Measurements from ENCODE around the gene SPOCK1.

The SPOCK1 gene

DNA sequence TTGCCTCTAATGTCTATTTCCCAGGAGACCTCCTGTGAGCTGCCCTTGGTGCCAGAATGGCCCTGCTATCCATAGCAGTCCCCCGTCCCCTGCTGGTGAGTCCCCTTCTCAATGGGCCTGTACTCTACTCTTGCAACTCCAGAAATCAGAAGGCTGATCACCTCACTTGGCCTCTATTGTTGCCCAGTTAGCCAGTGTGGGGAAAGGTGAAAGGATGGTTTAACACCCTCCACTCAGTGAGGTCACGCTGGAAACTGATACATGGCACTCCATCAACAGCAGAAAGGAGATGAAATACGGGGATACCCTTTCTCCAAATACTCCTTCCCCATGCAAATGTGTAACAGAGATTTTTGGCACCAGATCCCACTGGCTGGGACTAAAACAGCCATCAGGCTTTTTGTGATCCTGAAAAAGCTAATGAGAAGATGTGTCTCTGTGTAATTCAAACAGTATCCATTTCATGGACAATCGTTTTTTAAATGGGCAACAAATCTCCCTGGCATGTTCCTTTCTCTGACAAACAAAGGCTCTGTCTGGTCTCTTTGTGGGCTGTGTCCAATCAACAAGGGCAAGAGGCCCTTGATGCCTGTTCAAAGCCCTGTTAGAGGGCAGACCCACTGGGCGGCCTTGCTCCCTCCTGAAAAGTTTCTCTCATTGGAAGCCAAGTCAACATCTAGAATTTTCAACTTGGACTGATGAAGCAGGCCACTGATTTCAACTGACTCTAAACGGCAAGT lies 343.7 kb downstream of the SPOCK1 start:
- TF ChIP-seq, protein P1, sequence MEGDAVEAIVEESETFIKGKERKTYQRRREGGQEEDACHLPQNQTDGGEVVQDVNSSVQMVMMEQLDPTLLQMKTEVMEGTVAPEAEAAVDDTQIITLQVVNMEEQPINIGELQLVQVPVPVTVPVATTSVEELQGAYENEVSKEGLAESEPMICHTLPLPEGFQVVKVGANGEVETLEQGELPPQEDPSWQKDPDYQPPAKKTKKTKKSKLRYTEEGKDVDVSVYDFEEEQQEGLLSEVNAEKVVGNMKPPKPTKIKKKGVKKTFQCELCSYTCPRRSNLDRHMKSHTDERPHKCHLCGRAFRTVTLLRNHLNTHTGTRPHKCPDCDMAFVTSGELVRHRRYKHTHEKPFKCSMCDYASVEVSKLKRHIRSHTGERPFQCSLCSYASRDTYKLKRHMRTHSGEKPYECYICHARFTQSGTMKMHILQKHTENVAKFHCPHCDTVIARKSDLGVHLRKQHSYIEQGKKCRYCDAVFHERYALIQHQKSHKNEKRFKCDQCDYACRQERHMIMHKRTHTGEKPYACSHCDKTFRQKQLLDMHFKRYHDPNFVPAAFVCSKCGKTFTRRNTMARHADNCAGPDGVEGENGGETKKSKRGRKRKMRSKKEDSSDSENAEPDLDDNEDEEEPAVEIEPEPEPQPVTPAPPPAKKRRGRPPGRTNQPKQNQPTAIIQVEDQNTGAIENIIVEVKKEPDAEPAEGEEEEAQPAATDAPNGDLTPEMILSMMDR (IDR thresholded peaks at IDR 0.05; ENCODE audit: borderline replicate concordance, extremely low read depth, low read length, poor library complexity, severe bottlenecking), result no peak
- TF ChIP-seq EZH2 (IDR thresholded peaks at IDR 0.05; ENCODE audit: borderline replicate concordance, low read depth, low read length, severe bottlenecking), result no peak
- H3K79me2 ChIP-seq (ENCODE audit: insufficient read depth, low read length), result no peaks in the 10 kb centered on the region

DNA sequence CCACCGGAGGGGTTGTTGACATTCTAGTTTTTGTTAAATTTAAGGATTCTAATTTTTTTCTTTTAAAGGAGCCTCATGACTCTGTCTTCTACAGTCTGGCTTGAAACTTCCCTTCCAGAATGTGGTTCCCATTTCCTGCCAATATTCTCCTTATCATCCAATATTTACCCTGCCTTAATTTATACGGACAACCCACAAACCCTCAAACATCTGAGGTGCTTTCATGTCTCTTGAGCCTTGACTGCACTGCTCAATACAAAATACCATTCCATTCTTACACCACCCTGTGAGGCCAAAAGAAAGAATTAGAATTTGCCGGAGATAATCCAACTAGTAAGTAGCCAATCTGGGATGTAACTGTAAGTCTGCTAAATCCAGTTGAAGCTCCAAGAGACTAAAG lies 346.5 kb downstream of the SPOCK1 start:
- Histone ChIP-seq H3K27ac (ENCODE audit: low read length) (no peak overlapping the region), H4K20me1 (ENCODE audit: insufficient read depth, low read length) (no peaks in the 10 kb centered on the region), H3K36me3 (ENCODE audit: insufficient read depth, low read length) (no peaks in the 10 kb centered on the region), H3K9me3 (ENCODE audit: insufficient read depth, low read length, severe bottlenecking) (no peaks in the 10 kb centered on the region), H2AFZ (ENCODE audit: low read depth, low read length) (no peak overlapping the region), H3K4me3 (ENCODE audit: low read depth in 1 of 2, low read length in 2 of 2) (no peak overlapping the region), H3K9ac (ENCODE audit: low read depth, low read length) (no peak overlapping the region), H3K4me1 (ENCODE audit: insufficient read depth, low read length) (no peaks in the 10 kb centered on the region), H3K4me2 (ENCODE audit: insufficient read depth, low read length) (no peak overlapping the region), H3K79me2 (ENCODE audit: insufficient read depth, low read length) (no peaks in the 10 kb centered on the region), H3K27me3 (ENCODE audit: insufficient read depth, low read length, poor library complexity) (peaks cover 7% of the 10 kb centered on the region)
- no peak for ATAC-seq (ENCODE audit: insufficient read depth, low read depth)
- TF ChIP-seq, protein P1 (IDR thresholded peaks at IDR 0.05; ENCODE audit: borderline replicate concordance, extremely low read depth, low read length, poor library complexity, severe bottlenecking), result no peak
- no peak for TF ChIP-seq EZH2 (IDR thresholded peaks at IDR 0.05; ENCODE audit: borderline replicate concordance, low read depth, low read length, severe bottlenecking)
- DNase-seq, result no peak

More for the DNA sequence above, 343.7 kb downstream of the SPOCK1 start:
- Histone ChIP-seq H3K4me3 (ENCODE audit: low read depth in 1 of 2, low read length in 2 of 2) (no peak overlapping the region), H3K27ac (ENCODE audit: low read length) (no peak overlapping the region), H3K36me3 (ENCODE audit: insufficient read depth, low read length) (no peaks in the 10 kb centered on the region), H3K4me2 (ENCODE audit: insufficient read depth, low read length) (no peak overlapping the region), H3K9me3 (ENCODE audit: insufficient read depth, low read length, severe bottlenecking) (no peaks in the 10 kb centered on the region), H4K20me1 (ENCODE audit: insufficient read depth, low read length) (no peaks in the 10 kb centered on the region), H3K27me3 (ENCODE audit: insufficient read depth, low read length, poor library complexity) (peaks cover 3% of the 10 kb centered on the region), H3K9ac (ENCODE audit: low read depth, low read length) (no peak overlapping the region), H2AFZ (ENCODE audit: low read depth, low read length) (no peak overlapping the region), H3K4me1 (ENCODE audit: insufficient read depth, low read length) (no peaks in the 10 kb centered on the region)
- DNase-seq (no peak), ATAC-seq (ENCODE audit: insufficient read depth, low read depth) (no peak)

DNA sequence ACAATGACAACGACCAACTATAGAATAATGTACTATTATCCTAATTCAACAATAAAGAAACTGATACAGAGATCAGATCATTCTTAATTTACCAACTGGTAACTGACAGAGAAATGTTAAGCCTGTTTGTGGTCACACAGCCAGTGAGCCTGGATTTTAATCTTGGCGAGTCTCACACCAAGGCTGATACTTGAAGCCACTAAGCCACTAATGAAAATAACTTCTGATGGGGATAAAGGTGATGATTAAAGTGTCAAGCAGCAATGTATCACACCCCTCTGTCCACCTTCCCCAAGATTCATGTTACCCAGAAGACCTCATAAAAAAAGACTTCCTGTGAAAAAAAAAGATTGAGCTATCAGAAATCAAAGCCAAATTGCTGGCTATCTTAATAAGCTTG lies 350.5 kb downstream of the SPOCK1 start:
- Histone ChIP-seq H3K27ac (ENCODE audit: low read length) (no peak overlapping the region), H3K36me3 (ENCODE audit: insufficient read depth, low read length) (no peaks in the 10 kb centered on the region), H3K4me1 (ENCODE audit: insufficient read depth, low read length) (no peaks in the 10 kb centered on the region), H4K20me1 (ENCODE audit: insufficient read depth, low read length) (no peaks in the 10 kb centered on the region), H3K27me3 (ENCODE audit: insufficient read depth, low read length, poor library complexity) (peaks cover 26% of the 10 kb centered on the region), H3K9ac (ENCODE audit: low read depth, low read length) (no peak overlapping the region), H2AFZ (ENCODE audit: low read depth, low read length) (no peak overlapping the region), H3K79me2 (ENCODE audit: insufficient read depth, low read length) (no peaks in the 10 kb centered on the region), H3K4me2 (ENCODE audit: insufficient read depth, low read length) (no peak overlapping the region), H3K9me3 (ENCODE audit: insufficient read depth, low read length, severe bottlenecking) (no peaks in the 10 kb centered on the region), H3K4me3 (ENCODE audit: low read depth in 1 of 2, low read length in 2 of 2) (no peak overlapping the region)
- ATAC-seq (ENCODE audit: insufficient read depth, low read depth) (no peak), DNase-seq (no peak)
- TF ChIP-seq, protein P1 (IDR thresholded peaks at IDR 0.05; ENCODE audit: borderline replicate concordance, extremely low read depth, low read length, poor library complexity, severe bottlenecking), result no peak
- TF ChIP-seq EZH2 (IDR thresholded peaks at IDR 0.05; ENCODE audit: borderline replicate concordance, low read depth, low read length, severe bottlenecking), result no peak
